GM13977 (cell line): Measurements from ENCODE around the gene LDAF1.

Experiments
- DNase-seq: peaks from one replicate; pipeline ENCODE4 v3.0.0; 2012; ENCODE audit warnings: low spot score
- CTCF ChIP-seq: IDR thresholded peaks from 2 replicates; pipeline ENCODE4 v1.5.1; 2012; ENCODE audit warnings: mild to moderate bottlenecking, control low read depth; ENCODE audit not compliant: insufficient read depth; ENCODE audit errors: extremely low read depth, missing control alignments
- in situ Hi-C: fragments of 300-500 bp; cut with MboI; formaldehyde crosslinking; loops from one replicate; pipeline ENCODE4 v1.12.0; 2022; ENCODE audit warnings: low sequenced_read_pairs, low pct_unique_long_range_greater_than_20kb, mixed read lengths, inconsistent platforms; ENCODE audit not compliant: unreplicated experiment

The LDAF1 gene

DNA sequence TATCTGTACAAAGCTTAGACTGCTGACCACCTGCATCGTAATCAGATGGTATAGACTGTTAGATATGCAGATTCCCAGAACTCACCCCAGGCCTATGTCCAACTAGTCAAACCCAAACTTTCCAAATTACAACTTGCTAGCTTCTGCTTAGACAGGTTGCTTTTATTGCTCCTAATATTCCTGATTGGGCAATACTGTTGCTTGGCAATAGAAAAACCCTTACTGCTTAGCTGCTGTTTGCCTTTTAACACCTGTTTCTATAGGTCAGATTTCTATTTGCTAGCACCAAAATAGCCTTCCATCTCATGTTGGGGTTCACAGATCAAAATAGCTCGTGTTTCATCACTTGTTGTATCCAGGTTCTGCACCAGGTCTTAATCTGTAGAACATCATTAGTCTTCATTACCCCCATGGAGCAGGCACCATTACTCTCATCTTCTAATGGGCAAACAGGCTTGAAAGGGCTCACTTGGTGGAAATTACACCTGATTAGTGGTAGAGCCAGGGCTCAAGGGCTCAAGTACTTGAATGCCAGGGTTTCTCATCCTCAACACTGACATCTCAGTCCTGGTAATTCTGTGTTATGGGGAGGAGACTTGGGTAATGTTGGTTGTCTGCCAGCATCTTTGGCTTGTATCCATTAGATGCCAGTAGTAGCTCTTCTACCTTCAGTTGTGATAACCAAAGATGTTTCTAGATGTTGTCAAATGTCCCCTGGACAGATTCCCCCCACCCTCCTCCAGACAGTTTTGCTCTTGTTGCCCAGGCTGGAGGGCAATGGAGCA lies 50.2 kb downstream of the LDAF1 start:
- no peak for DNase-seq
- no peak for TF ChIP-seq CTCF
- in situ Hi-C loops, result no loop called here

- no peak for DNase-seq
- in situ Hi-C loops, result no loop called here
- no peak for TF ChIP-seq CTCF
Measured at GRCh38 chr16:21211486-21211885, 53.0 kb downstream of the LDAF1 start, which contains the start of gene ZP2. TSS of gene ZP2 (minus strand) at chr16:21211574. CDS start at chr16:21211547, 27 bp downstream.

DNA sequence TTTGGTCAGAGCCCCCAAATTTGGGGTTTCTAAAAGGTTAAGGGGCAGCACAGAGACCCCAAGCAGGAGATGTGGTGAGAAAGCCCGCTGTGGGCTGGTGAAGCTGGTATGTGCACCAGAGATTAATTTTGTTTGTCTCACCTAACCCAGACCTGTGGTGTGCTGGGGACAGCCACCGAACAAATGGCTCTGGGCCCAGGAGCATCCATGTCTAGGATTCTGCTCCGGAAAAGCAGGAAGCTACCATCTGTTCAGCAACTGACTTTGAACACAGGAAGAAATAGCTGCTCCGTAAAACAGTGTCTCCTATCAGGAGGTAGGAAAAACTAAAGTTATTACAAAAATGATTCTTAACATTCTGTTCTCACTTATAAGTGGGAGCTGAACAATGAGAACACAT lies 55.6 kb downstream of the LDAF1 start:
- in situ Hi-C loops, result no loop called here
- no peak for DNase-seq
- TF ChIP-seq CTCF, result no peak

GRCh38 chr16:21217121-21217520 lies 58.6 kb downstream of the LDAF1 start:
- in situ Hi-C loops, result no loop called here
- DNase-seq, result no peak

GRCh38 chr16:21218153-21218552 lies 59.7 kb downstream of the LDAF1 start:
- no peak for DNase-seq
- in situ Hi-C loops, result no loop called here
- TF ChIP-seq CTCF, result no peak

More at GRCh38 chr16:21217121-21217520, 58.6 kb downstream of the LDAF1 start:
- no peak for TF ChIP-seq CTCF

GRCh38 chr16:21219551-21219950 lies 61.1 kb downstream of the LDAF1 start:
- no peak for DNase-seq
- in situ Hi-C loops, result no loop called here
- TF ChIP-seq CTCF, result no peak
